ENCODE results near the gene ZNF516.

DNA sequence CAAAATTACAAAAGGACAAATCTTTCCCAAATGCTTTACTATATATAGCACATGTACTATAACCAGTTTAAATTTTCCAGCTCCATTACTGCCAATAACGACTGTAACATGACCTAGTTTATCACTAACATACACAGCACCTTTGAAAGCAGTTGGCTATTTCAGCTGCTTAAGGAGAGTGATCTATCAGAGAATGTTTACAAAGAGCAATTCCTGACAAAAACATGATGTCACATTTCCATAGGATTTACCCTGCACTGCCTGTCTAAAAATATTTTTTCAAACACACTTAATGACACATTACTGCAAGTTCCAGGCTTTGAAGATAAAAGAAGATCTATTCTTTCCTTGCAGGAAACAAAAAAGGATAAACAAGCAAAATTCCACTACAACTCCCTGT lies 40.6 kb downstream of the ZNF516 start:
- TF ChIP-seq, protein P1, sequence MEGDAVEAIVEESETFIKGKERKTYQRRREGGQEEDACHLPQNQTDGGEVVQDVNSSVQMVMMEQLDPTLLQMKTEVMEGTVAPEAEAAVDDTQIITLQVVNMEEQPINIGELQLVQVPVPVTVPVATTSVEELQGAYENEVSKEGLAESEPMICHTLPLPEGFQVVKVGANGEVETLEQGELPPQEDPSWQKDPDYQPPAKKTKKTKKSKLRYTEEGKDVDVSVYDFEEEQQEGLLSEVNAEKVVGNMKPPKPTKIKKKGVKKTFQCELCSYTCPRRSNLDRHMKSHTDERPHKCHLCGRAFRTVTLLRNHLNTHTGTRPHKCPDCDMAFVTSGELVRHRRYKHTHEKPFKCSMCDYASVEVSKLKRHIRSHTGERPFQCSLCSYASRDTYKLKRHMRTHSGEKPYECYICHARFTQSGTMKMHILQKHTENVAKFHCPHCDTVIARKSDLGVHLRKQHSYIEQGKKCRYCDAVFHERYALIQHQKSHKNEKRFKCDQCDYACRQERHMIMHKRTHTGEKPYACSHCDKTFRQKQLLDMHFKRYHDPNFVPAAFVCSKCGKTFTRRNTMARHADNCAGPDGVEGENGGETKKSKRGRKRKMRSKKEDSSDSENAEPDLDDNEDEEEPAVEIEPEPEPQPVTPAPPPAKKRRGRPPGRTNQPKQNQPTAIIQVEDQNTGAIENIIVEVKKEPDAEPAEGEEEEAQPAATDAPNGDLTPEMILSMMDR (IDR thresholded peaks at IDR 0.05), result no peak
- no peak for TF ChIP-seq POLR2AphosphoS5 (IDR thresholded peaks at IDR 0.05)
- TF ChIP-seq POLR2A (IDR thresholded peaks at IDR 0.05), result no peak
- TF ChIP-seq EP300 (IDR thresholded peaks at IDR 0.05), result no peak

All from sigmoid colon (tissue), 4 donors.